Activated naive CD4-positive, alpha-beta T cell treated with anti-CD3 and anti-CD28 coated beads, Interleukin-2, amount 10 ng/mL, durations not matched to agents 7 days and 5 days (primary cell): ENCODE measurements around the gene COPG1.
A peak's percentile ranks its signal among the peaks of the same experiment; 100 is the strongest.
"Not testable (repeated sequence)": the region's sequence is repeated elsewhere in the genome, so short reads cannot be mapped to it uniquely, and the experiment has no call there.

Experiments
- CTCF ChIA-PET: fragments of 350-600 bp; sonication (Branson Sonifier 250); formaldehyde crosslinking; loops from one replicate; lab custom pipeline; 2021; ENCODE audit warnings: antibody characterized with exemption; lab: Charles Lee
- DNase-seq: peaks from one replicate; pipeline ENCODE4 v3.0.0-alpha.2; 2020
- H3K27ac Mint-ChIP-seq: one replicate; pipeline ENCODE4 v1.8.0; 2021; ENCODE audit warnings: mild to moderate bottlenecking, moderate library complexity, mixed read lengths
- H3K27me3 Mint-ChIP-seq: one replicate; pipeline ENCODE4 v1.8.0; 2021; ENCODE audit warnings: mild to moderate bottlenecking, mixed read lengths
- H3K36me3 Mint-ChIP-seq: one replicate; pipeline ENCODE4 v1.8.0; 2021; ENCODE audit warnings: mixed read lengths
- H3K4me1 Mint-ChIP-seq: one replicate; pipeline ENCODE4 v1.8.0; 2021; ENCODE audit warnings: mixed read lengths
- H3K4me3 Mint-ChIP-seq: one replicate; pipeline ENCODE4 v1.8.0; 2021; ENCODE audit warnings: mild to moderate bottlenecking, moderate library complexity, mixed read lengths
- H3K9me3 Mint-ChIP-seq: one replicate; pipeline ENCODE4 v1.8.0; 2021; ENCODE audit warnings: mixed read lengths

Gene COPG1

GRCh38 chr3:129230311-129231019 lies 18.9 kb upstream of the COPG1 start:
- peak; percentile 39 for DNase-seq
- Mint-ChIP-seq H3K27ac (peak overlapping the region; percentile 88), H3K27me3 (no peaks in the 10 kb centered on the region), H3K9me3 (no peaks in the 10 kb centered on the region), H3K36me3 (peaks cover 1% of the 10 kb centered on the region), H3K4me3 (peak overlapping the region; percentile 9), H3K4me1 (peaks cover 84% of the 10 kb centered on the region)
- CTCF ChIA-PET = interaction anchor here (2.0 to 5.6 kb wide), 2 partner anchors 15 to 68 kb away, joined by 9 to 28 read pairs; no protein-coding TSS in a partner anchor

DNA sequence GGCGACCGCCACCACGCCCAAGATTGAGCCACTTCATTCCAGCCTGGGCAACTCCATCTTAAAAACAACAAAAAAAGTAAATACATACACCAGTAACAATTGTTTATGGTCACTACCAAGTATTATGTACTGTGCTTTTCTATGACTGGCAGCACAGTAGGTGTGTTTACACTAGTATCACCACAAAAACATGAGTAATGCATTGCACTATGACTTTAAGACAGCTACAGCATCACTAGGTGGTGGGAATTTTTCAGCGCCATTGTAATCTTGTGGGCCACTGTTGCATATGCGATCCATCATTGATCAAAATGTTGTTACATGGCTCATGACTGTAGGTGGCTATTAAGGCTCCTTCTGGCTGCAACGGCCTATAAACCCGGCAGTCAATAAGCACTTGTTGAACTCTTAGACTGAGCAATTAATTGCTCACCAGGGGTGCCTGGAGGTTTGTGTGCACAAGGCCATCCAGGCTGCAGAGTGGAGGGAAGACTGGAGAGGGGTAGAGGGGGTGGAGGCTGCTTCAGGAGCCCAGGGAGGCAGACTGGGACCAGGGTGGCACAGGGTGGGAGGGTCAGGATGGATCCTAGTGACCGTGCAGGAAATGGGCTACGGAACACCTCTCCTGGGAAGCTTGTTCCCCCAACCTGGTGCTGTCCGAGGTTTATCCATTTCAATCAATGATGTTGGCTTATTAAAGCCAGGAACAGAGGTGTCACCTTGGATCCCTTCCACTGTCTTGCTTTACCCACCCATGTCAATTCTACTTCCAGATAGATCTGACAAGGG lies 17.9 kb upstream of the COPG1 start:
- H3K9me3 Mint-ChIP-seq = no peaks in the 10 kb centered on the region
- peaks cover 81% of the 10 kb centered on the region for H3K4me1 Mint-ChIP-seq
- H3K27me3 Mint-ChIP-seq = no peaks in the 10 kb centered on the region
- peaks cover 2% of the 10 kb centered on the region for H3K36me3 Mint-ChIP-seq
- peak overlapping the region; percentile 63 for H3K27ac Mint-ChIP-seq
- DNase-seq = no peak
- CTCF ChIA-PET = interaction anchor here (2.0 to 5.6 kb wide), 2 partner anchors 14 to 69 kb away, joined by 9 to 28 read pairs; no protein-coding TSS in a partner anchor
- H3K4me3 Mint-ChIP-seq = no peak overlapping the region

DNA sequence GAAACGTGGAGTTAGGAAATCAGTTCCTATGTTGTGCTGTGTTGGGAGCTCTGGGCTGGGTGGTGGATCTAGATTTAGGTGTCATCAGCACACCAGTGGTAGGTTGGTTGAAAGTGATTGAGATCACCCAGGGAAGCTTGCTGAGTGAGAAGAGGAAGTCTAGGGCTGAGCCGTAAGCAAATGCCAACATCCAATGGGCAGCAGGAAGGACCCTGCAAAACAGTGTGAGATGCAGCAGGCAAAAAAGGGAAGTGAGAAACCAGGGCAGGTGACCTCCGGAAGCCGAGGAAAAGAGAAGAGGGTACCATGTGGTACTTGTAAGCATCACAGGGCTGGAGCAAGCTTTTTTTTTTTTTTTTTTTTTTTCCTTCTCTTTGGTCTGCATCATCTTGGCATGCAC lies 15.9 kb upstream of the COPG1 start:
- H3K27me3 Mint-ChIP-seq = no peaks in the 10 kb centered on the region
- peaks cover 81% of the 10 kb centered on the region for H3K4me1 Mint-ChIP-seq
- CTCF ChIA-PET = interaction anchor here (0.8 to 5.6 kb wide), 2 partner anchors 12 to 234 kb away, joined by 3 to 28 read pairs; no protein-coding TSS in a partner anchor

GRCh38 chr3:129234441-129234840 lies 15.0 kb upstream of the COPG1 start:
- H3K4me1 Mint-ChIP-seq = peaks cover 81% of the 10 kb centered on the region
- no peak overlapping the region for H3K4me3 Mint-ChIP-seq
- no peaks in the 10 kb centered on the region for H3K9me3 Mint-ChIP-seq
- CTCF ChIA-PET = interaction anchor here (1.1 kb wide), 1 partner anchor 219 kb away, joined by 3 read pairs; no protein-coding TSS in a partner anchor
- peak overlapping the region; percentile 65 for H3K27ac Mint-ChIP-seq
- H3K27me3 Mint-ChIP-seq = no peaks in the 10 kb centered on the region
- DNase-seq = no peak
- peaks cover 5% of the 10 kb centered on the region for H3K36me3 Mint-ChIP-seq

More for the DNA sequence above, 15.9 kb upstream of the COPG1 start:
- H3K27ac Mint-ChIP-seq = peak overlapping the region; percentile 68
- H3K9me3 Mint-ChIP-seq = no peaks in the 10 kb centered on the region
- H3K36me3 Mint-ChIP-seq = peaks cover 2% of the 10 kb centered on the region
- no peak for DNase-seq
- no peak overlapping the region for H3K4me3 Mint-ChIP-seq

DNA sequence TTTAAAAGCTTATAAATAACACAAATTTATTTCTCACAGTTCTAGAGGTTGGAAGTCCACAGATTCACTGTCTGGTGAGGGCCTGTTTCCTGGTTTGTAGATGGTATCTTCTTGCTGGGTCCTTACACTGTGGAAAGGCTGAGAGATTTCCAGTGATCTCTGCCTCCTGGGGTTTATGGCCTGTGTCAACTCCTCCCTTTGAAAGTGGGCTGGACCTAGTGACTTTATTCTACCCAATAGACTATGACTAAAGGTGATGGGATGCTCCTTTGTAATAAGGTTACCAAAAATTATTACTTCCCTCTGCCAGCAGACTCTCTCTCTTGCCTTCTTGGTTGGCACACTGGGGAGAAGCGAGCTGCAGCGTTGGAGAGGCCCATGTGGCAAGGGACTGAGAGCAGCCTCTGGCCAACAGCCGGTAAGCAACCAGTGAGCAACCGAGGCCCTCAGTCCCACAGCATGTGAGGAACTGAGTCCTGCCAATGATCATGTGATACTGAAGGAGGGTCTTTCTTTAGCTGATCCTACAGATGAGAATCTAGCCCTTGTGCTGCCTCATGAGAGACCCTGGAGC lies 14.0 kb upstream of the COPG1 start:
- CTCF ChIA-PET = interaction anchor here (1.1 to 1.6 kb wide), 3 partner anchors 10 to 220 kb away, joined by 3 to 4 read pairs (median 3); no protein-coding TSS in a partner anchor
- H3K4me1 Mint-ChIP-seq = peaks cover 81% of the 10 kb centered on the region
- H3K36me3 Mint-ChIP-seq = peaks cover 5% of the 10 kb centered on the region
- H3K4me3 Mint-ChIP-seq = no peak overlapping the region
- H3K9me3 Mint-ChIP-seq = no peaks in the 10 kb centered on the region
- H3K27ac Mint-ChIP-seq = peak overlapping the region; percentile 51
- no peak for DNase-seq
- no peaks in the 10 kb centered on the region for H3K27me3 Mint-ChIP-seq

DNA sequence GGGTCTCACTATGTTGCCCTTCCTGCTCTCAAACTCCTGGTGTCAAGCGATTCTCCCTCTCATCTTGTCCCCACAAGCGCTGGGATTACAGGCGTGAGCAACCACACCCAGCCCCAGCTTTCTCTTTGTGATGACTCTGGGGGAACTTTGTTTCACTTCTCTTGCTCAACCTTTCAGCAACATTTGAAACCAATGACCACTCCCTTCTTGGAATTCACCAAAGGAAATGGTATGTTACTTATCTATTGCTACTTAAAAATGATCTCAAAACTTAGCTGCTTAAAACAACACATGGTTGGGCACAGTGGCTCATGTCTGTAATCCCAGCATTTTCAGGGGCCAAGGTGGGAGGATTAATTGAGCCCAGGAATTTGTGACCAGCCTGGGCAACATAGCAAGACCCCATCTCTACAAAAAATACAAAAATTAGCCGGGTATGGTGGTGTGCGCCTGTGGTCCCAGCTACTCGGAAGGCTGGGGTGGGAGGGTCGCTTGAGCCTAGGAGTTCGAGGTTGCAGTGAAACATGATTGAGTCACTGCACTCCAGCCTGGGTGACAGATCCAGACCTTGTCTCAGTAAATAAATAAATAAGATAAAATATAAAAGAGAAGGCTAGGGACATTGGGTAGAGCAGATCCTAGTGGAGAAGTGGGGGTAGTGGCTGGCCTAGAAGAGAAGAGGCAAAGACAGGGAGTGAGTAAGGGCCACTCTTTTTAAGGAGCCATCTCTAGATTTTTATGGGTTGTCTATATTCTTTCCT lies 10.3 kb upstream of the COPG1 start:
- Mint-ChIP-seq H3K4me3 (peak overlapping the region; percentile 50), H3K27me3 (no peaks in the 10 kb centered on the region), H3K4me1 (peaks cover 61% of the 10 kb centered on the region), H3K27ac (peak overlapping the region; percentile 99), H3K36me3 (peaks cover 9% of the 10 kb centered on the region), H3K9me3 (peaks cover 2% of the 10 kb centered on the region)
- CTCF ChIA-PET = interaction anchor here (0.8 to 2.9 kb wide), 9 partner anchors 8 to 269 kb away, joined by 3 to 19 read pairs (median 6); partner anchors contain the start of gene COPG1
- DNase-seq = peak; percentile 71

DNA sequence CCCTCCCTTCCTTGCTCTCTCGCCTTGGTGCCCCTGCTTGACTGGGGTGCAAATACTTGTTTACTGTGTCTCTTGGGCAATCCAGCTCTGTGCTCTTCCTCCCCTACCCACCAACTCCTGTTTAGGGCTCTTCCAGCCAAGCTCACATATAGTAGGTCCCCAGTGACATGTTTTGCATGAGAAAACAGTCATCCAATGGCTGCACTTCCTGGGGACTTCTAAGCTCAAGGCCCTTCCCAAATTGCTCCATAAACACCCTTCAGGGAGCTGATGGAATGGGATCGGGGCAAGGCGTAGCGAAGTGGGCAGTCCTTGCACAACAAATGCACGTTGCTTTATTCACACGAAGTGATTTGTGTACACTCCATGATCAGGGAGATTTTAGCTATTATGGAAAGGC lies 9.4 kb upstream of the COPG1 start:
- Mint-ChIP-seq H3K27ac (peak overlapping the region; percentile 99), H3K27me3 (no peaks in the 10 kb centered on the region), H3K9me3 (peaks cover 2% of the 10 kb centered on the region), H3K36me3 (peaks cover 9% of the 10 kb centered on the region), H3K4me1 (peaks cover 53% of the 10 kb centered on the region), H3K4me3 (peak overlapping the region; percentile 43)
- DNase-seq = no peak
- CTCF ChIA-PET = interaction anchor here (0.5 to 2.9 kb wide), 8 partner anchors 10 to 270 kb away, joined by 3 to 19 read pairs (median 5); partner anchors contain the start of gene COPG1

DNA sequence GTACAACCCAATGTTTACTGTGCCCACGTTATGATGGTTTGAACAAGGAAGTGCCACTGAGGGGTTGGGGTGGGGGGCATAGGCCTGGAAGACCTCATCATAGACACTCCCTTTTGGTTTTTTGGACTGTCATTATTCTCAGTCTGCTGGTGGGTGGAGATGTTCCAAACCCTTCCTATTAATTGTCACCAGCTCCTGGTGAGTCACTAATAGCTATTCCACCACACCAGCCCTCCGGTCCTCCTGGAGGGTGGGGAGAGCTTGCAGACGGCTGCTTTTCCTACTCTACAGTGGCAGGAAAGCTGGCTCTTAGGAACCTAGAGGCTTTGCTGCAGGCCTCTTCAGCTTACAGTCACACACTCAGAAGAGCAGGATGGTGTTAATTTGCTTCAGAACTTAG lies 9.0 kb upstream of the COPG1 start:
- Mint-ChIP-seq H3K27ac (peak overlapping the region; percentile 99), H3K36me3 (peaks cover 9% of the 10 kb centered on the region), H3K4me3 (no peak overlapping the region), H3K9me3 (peaks cover 2% of the 10 kb centered on the region), H3K4me1 (peaks cover 54% of the 10 kb centered on the region), H3K27me3 (no peaks in the 10 kb centered on the region)
- DNase-seq = no peak
- CTCF ChIA-PET = interaction anchor here (0.5 to 2.9 kb wide), 8 partner anchors 9 to 270 kb away, joined by 3 to 19 read pairs (median 5); partner anchors contain the start of gene COPG1

DNA sequence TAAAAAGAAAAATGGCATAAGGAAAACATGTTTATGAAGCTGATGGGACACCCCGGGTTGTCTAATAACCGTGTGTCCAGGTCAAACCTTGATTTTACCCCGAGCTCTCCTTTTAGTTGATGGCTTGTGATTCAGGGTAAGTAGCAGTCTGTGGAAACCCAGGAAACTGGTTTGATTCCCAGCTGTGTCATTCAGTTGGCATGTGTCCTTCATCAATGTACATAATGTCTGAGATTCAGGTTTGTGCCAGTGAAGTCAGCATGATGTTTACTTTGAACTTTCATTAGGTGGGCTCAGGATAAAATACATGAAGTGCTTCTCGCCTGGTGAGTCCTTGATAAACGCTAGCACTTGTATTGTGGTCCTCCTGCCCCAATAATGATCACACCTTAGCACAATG lies 4.3 kb upstream of the COPG1 start:
- peak overlapping the region; percentile 67 for H3K27ac Mint-ChIP-seq
- no peak for DNase-seq
- peaks cover 6% of the 10 kb centered on the region for H3K27me3 Mint-ChIP-seq
- H3K4me1 Mint-ChIP-seq = peaks cover 48% of the 10 kb centered on the region
- H3K4me3 Mint-ChIP-seq = no peak overlapping the region
- CTCF ChIA-PET = interaction anchor here (0.9 to 7.3 kb wide), 33 partner anchors 9 to 370 kb away, joined by 3 to 88 read pairs (median 6); partner anchors contain the start of gene CNBP
- peaks cover 2% of the 10 kb centered on the region for H3K9me3 Mint-ChIP-seq
- peaks cover 11% of the 10 kb centered on the region for H3K36me3 Mint-ChIP-seq

DNA sequence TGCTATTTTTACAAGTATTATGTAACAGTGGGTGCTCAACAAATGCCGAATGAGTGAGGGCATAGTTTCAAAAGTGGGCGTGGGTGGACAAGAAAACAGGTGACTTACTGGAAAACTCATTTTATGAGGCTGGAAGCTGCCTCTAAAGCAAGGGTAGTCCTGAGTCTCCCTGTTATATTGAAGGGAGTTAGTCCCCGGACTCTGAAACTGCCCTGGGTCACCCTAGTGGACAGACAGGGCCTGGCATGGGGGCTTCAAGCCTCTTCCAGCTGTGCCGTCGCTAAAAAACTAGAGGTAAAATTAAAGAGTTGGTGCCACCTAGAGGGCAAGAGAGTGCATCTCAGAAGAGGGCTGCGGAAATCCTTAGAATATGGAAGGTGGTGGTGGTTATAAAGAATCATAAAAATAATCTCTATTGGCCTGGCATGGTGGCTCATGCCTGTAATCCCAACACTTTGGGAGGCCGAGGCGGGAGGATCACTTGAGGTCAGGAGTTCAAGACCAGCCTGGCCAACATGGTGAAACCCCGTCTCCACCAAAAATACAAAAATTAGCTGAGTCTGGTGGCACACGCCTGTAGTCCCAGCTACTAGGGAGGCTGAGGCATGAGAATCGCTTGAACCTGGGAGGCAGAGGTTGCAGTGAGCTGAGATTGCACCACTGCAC lies 3.6 kb upstream of the COPG1 start:
- Mint-ChIP-seq H3K27ac (peak overlapping the region; percentile 67), H3K4me1 (peaks cover 48% of the 10 kb centered on the region), H3K36me3 (peaks cover 16% of the 10 kb centered on the region)
- DNase-seq = peak; percentile 87
- CTCF ChIA-PET = interaction anchor here (0.6 to 7.3 kb wide), 35 partner anchors 8 to 614 kb away, joined by 3 to 88 read pairs (median 6); partner anchors contain the start of gene CNBP
- not testable (repeated sequence) for H3K27me3 Mint-ChIP-seq, H3K4me3 Mint-ChIP-seq, H3K9me3 Mint-ChIP-seq

- H3K4me3 Mint-ChIP-seq = no peak overlapping the region
- no peak for DNase-seq
- H3K27ac Mint-ChIP-seq = no peak overlapping the region
- CTCF ChIA-PET = interaction anchor here (0.6 to 7.3 kb wide), 33 partner anchors 9 to 615 kb away, joined by 3 to 88 read pairs (median 5); partner anchors contain the start of gene CNBP
- H3K9me3 Mint-ChIP-seq = peaks cover 2% of the 10 kb centered on the region
- peaks cover 16% of the 10 kb centered on the region for H3K36me3 Mint-ChIP-seq
- peaks cover 6% of the 10 kb centered on the region for H3K27me3 Mint-ChIP-seq
- peaks cover 49% of the 10 kb centered on the region for H3K4me1 Mint-ChIP-seq
These were observed 2.8 kb upstream of the COPG1 start for GRCh38 chr3:129246636-129247035.

DNA sequence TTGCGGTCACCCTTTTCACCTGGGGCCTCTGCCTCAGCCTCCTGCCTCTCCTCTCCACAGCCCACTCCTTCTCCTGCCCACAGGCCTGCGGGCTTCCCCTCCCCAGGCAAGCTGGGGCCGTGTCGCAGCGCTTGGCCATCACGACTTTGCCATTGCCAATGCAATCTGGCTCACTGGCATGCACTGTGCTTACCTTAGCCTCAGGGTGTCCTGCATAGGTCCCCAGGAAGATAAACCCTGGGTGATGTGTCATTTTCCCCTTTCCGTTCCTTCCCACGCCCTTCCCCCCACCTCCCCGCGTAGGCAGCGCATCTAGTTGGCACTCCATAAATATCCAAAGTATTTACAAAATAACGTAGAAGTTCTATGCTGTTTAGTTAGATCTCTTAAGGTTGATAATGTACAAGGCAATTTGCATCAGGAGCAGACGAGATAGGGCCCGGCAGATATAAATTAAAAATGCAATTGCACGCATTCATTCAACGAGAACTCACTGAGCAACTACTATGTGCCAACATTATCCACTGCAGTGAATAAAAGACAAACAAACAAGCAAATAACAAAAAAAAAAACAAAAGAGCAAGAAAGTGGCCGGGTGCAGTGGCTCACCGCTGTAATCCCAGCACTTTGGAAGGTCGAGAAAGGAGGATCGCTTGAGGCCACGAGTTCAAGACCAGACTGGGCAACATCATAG lies 973 bp upstream of the COPG1 start:
- CTCF ChIA-PET = interaction anchor here (1.8 to 7.3 kb wide), 4 partner anchors 86 to 278 kb away, joined by 4 to 88 read pairs (median 50); no protein-coding TSS in a partner anchor

More for the DNA sequence above, 973 bp upstream of the COPG1 start:
- Mint-ChIP-seq H3K4me3 (peak overlapping the region; percentile 96), H3K27ac (peak overlapping the region; percentile 96), H3K27me3 (peaks cover 6% of the 10 kb centered on the region), H3K9me3 (no peaks in the 10 kb centered on the region), H3K4me1 (peaks cover 63% of the 10 kb centered on the region), H3K36me3 (peaks cover 29% of the 10 kb centered on the region)
- DNase-seq = no peak
